GM23248 (cell line): ENCODE measurements around the gene SOX21. TPM values are rescaled to one million over a fixed set of nuclear protein-coding genes. Genes with fewer than 3 reads are reported as not detected.

Source experiments
- DNase-seq: peaks from one replicate; pipeline ENCODE4 v3.0.0-alpha.2; 2015
- H2AFZ ChIP-seq: fragments of 200-600 bp; sonication (generic); 2 replicates; pipeline ENCODE4 v1.6.1; 2016; ENCODE audit warnings: antibody characterized with exemption
- H3F3A ChIP-seq: fragments of 200-600 bp; sonication (generic); 2 replicates; pipeline ENCODE4 v1.6.1; 2016; ENCODE audit warnings: mild to moderate bottlenecking, antibody characterized with exemption, mixed run types; ENCODE audit not compliant: insufficient read depth
- H3K27ac ChIP-seq: fragments of 200-600 bp; sonication (generic); 2 replicates; pipeline ENCODE4 v1.5.1; 2016; ENCODE audit warnings: mild to moderate bottlenecking
- H3K27me3 ChIP-seq: fragments of 200-600 bp; sonication (generic); replicated peaks from 2 replicates; pipeline ENCODE4 v1.6.1; 2016; ENCODE audit warnings: mild to moderate bottlenecking; ENCODE audit not compliant: insufficient read depth
- H3K36me3 ChIP-seq: fragments of 200-600 bp; sonication (generic); 2 replicates; pipeline ENCODE4 v1.6.1; 2016; ENCODE audit warnings: low read depth, mild to moderate bottlenecking
- H3K4me1 ChIP-seq: fragments of 200-600 bp; sonication (generic); 2 replicates; pipeline ENCODE4 v1.6.1; 2016; ENCODE audit warnings: mild to moderate bottlenecking; ENCODE audit not compliant: insufficient read depth
- H3K4me2 ChIP-seq: fragments of 200-600 bp; sonication (generic); one replicate; pipeline ENCODE4 v1.6.1; 2016; ENCODE audit warnings: mild to moderate bottlenecking; ENCODE audit not compliant: unreplicated experiment
- H3K4me3 ChIP-seq: fragments of 200-600 bp; sonication (generic); 2 replicates; pipeline ENCODE4 v1.5.1; 2016; ENCODE audit warnings: mild to moderate bottlenecking
- H3K79me2 ChIP-seq: fragments of 200-600 bp; sonication (generic); 2 replicates; pipeline ENCODE4 v1.6.1; 2016; ENCODE audit warnings: mild to moderate bottlenecking; ENCODE audit not compliant: insufficient read depth
- H3K9ac ChIP-seq: fragments of 200-600 bp; sonication (generic); 2 replicates; pipeline ENCODE4 v1.6.1; 2016; ENCODE audit warnings: mild to moderate bottlenecking
- H3K9me2 ChIP-seq: fragments of 200-600 bp; sonication (generic); 2 replicates; pipeline ENCODE4 v1.6.1; 2016; ENCODE audit warnings: mixed run types, mild to moderate bottlenecking, moderate library complexity; ENCODE audit not compliant: insufficient read depth
- H3K9me3 ChIP-seq: fragments of 200-600 bp; sonication (generic); one replicate; pipeline ENCODE4 v1.6.1; 2017; ENCODE audit warnings: low read depth
- H4K20me1 ChIP-seq: fragments of 200-600 bp; sonication (generic); 2 replicates; pipeline ENCODE4 v1.6.0; 2016; ENCODE audit not compliant: insufficient read depth
- EZH2 ChIP-seq: fragments of 200-600 bp; sonication (generic); IDR thresholded peaks from 2 replicates; pipeline ENCODE4 v1.6.1; 2018; ENCODE audit warnings: antibody characterized with exemption, mild to moderate bottlenecking; ENCODE audit not compliant: insufficient read depth, poor library complexity, severe bottlenecking
- EZH2phosphoT487 ChIP-seq: fragments of 200-600 bp; sonication (generic); IDR thresholded peaks from 2 replicates; pipeline ENCODE4 v1.6.1; 2018; ENCODE audit warnings: antibody characterized with exemption, moderate library complexity, mild to moderate bottlenecking, low read depth; ENCODE audit not compliant: insufficient read depth
- WGBS, 2 experiments: methylation state at CpG; one replicate each; pipeline ENCODE4 v1.1.6; 2015 to 2017; ENCODE audit warnings: low lambda C conversion rate in 2 of 2, low coverage in 1 of 2; ENCODE audit errors: missing lambda C conversion rate in 2 of 2; 5-methylcytosine and 5-hydroxymethylcytosine counted together
- in situ Hi-C: fragments of 300-500 bp; cut with MboI; formaldehyde crosslinking; loops from 2 replicates; pipeline ENCODE4 v1.15.0; 2020
- polyA plus RNA-seq: library from polyadenylated mRNA; unstranded; fragments of >200 nt; fragmentation: Nextera tagmentation; extraction: Ambion mirVana; gene quantifications from 2 replicates; pipeline ENCODE4 v1.2.1, GENCODE V29; 2016
- total RNA-seq: library from RNA; depleted of rRNA; stranded (reverse); fragments of >200 nt; shearing (Covaris generic); gene quantifications from 2 replicates; pipeline ENCODE4 v1.2.3, GENCODE V29; 2014

Gene SOX21
- total and polyA plus RNA-seq, 2 experiments from 2014 or later, result not detected

GRCh38 chr13:94703721-94704314 lies 8.5 kb downstream of the SOX21 start:
- no peak overlapping the region for H3K4me3 ChIP-seq
- H3K9me2 ChIP-seq, result no peaks in the 10 kb centered on the region
- H4K20me1 ChIP-seq, result no peaks in the 10 kb centered on the region
- H3K4me1 ChIP-seq, result no peaks in the 10 kb centered on the region
- 0 out of 2 replicates have a peak, but pooled peaks have one; percentile 4 for TF ChIP-seq EZH2phosphoT487
- no peak for TF ChIP-seq EZH2
- in situ Hi-C loops, result no loop called here
- 7% methylated on average over 26 of the region's 26 CpGs for WGBS, 2 experiments
- no peaks in the 10 kb centered on the region for H3K36me3 ChIP-seq
- DNase-seq, result no peak
- H3K27ac ChIP-seq, result no peak overlapping the region
- H3F3A ChIP-seq, result no peaks in the 10 kb centered on the region
- no peaks in the 10 kb centered on the region for H3K9me3 ChIP-seq
- no peak overlapping the region for H3K4me2 ChIP-seq
- H2AFZ ChIP-seq, result no peak overlapping the region
- peaks cover 97% of the 10 kb centered on the region for H3K27me3 ChIP-seq
- H3K9ac ChIP-seq, result no peak overlapping the region
- no peaks in the 10 kb centered on the region for H3K79me2 ChIP-seq

- Histone ChIP-seq H3K4me3 (no peak overlapping the region), H3K36me3 (no peaks in the 10 kb centered on the region), H3F3A (no peaks in the 10 kb centered on the region), H3K9me3 (no peaks in the 10 kb centered on the region), H3K9ac (no peak overlapping the region), H3K4me1 (no peaks in the 10 kb centered on the region), H3K27ac (no peak overlapping the region), H3K27me3 (peaks cover 97% of the 10 kb centered on the region), H3K9me2 (no peaks in the 10 kb centered on the region), H3K4me2 (no peak overlapping the region), H3K79me2 (no peaks in the 10 kb centered on the region), H4K20me1 (no peaks in the 10 kb centered on the region), H2AFZ (no peak overlapping the region)
- TF ChIP-seq EZH2phosphoT487 (no peak), EZH2 (no peak)
- 1 to 4% methylated on average over 15 to 17 of the region's 17 CpGs for WGBS, 2 experiments
- in situ Hi-C loops, result no loop called here
- no peak for DNase-seq
These were observed 9.1 kb downstream of the SOX21 start for GRCh38 chr13:94703271-94703670.

GRCh38 chr13:94702181-94703041 lies 9.9 kb downstream of the SOX21 start:
- in situ Hi-C loops, result no loop called here
- H2AFZ ChIP-seq, result no peak overlapping the region
- H3K4me3 ChIP-seq, result no peak overlapping the region
- no peaks in the 10 kb centered on the region for H3K36me3 ChIP-seq
- no peaks in the 10 kb centered on the region for H3K79me2 ChIP-seq
- H3K27ac ChIP-seq, result no peak overlapping the region
- peaks cover 94% of the 10 kb centered on the region for H3K27me3 ChIP-seq
- no peak for DNase-seq
- no peak overlapping the region for H3K9ac ChIP-seq
- TF ChIP-seq EZH2phosphoT487 (no peak; the same call in 1 of the 2 replicates), EZH2 (peak; percentile 59)
- H3K4me2 ChIP-seq, result no peak overlapping the region
- WGBS, 2 experiments, result 8 to 10% methylated on average over 59 to 60 of the region's 60 CpGs
- H3F3A ChIP-seq, result no peaks in the 10 kb centered on the region
- no peaks in the 10 kb centered on the region for H4K20me1 ChIP-seq
- no peaks in the 10 kb centered on the region for H3K4me1 ChIP-seq
- no peaks in the 10 kb centered on the region for H3K9me3 ChIP-seq
- no peaks in the 10 kb centered on the region for H3K9me2 ChIP-seq

GRCh38 chr13:94701313-94702180 lies 10.8 kb downstream of the SOX21 start:
- H3K79me2 ChIP-seq, result no peaks in the 10 kb centered on the region
- H3F3A ChIP-seq, result no peaks in the 10 kb centered on the region
- H3K4me3 ChIP-seq, result no peak overlapping the region
- no peak for DNase-seq
- H3K9me2 ChIP-seq, result no peaks in the 10 kb centered on the region
- no peak overlapping the region for H3K9ac ChIP-seq
- in situ Hi-C loops, result no loop called here
- TF ChIP-seq EZH2, result peak; percentile 34
- TF ChIP-seq EZH2phosphoT487, result no peak
- H4K20me1 ChIP-seq, result no peaks in the 10 kb centered on the region
- 21 to 22% methylated on average over 38 to 42 of the region's 42 CpGs for WGBS, 2 experiments
- H3K4me1 ChIP-seq, result no peaks in the 10 kb centered on the region
- H2AFZ ChIP-seq, result no peak overlapping the region
- H3K27me3 ChIP-seq, result peaks cover 88% of the 10 kb centered on the region
- H3K4me2 ChIP-seq, result no peak overlapping the region
- H3K36me3 ChIP-seq, result no peaks in the 10 kb centered on the region
- no peak overlapping the region for H3K27ac ChIP-seq
- no peaks in the 10 kb centered on the region for H3K9me3 ChIP-seq
